ENCODE measurements around the gene AUTS2.
A peak's percentile ranks its signal among the peaks of the same experiment; 100 is the strongest.

Gene AUTS2

GRCh38 chr7:69959789-69960499, 361.7 kb downstream of the AUTS2 start:
- DNase-seq (ENCODE audit: insufficient read length, low spot score) = no peak
- TF ChIP-seq POU2F2 (IDR thresholded peaks at IDR 0.05; ENCODE audit: low read depth, low read length) (no peak), TAF1 (IDR thresholded peaks at IDR 0.05; ENCODE audit: low read depth, low read length) (no peak), POLR2A (IDR thresholded peaks at IDR 0.05; ENCODE audit: low read depth, low read length) (no peak), POLR2AphosphoS5 (IDR thresholded peaks at IDR 0.05; ENCODE audit: low read depth, low read length) (no peak), SPI1 (IDR thresholded peaks at IDR 0.05; ENCODE audit: low read depth, low read length) (no peak), PAX5 (IDR thresholded peaks at IDR 0.05; ENCODE audit: insufficient read depth, low read length, severe bottlenecking) (no peak)
- FAIRE-seq = no peak

DNA sequence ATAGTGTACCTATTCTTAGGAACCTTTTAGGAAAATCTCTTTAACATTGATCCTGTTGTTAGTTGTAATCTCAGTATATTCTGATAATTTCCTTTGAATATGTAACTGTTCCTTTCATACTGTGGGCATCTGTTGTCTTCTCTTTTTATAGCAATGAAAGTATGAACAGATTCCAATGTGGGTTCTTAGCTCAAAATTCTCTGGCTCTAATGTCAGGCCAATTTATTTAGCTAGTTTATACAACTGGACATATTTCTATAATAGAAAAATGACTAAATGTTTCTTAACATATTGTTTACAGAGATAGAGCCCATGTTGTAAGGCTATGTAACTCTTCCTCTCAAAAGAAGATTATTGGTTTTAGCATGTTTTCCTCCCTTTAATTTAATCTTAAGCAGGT, 363.2 kb downstream of the AUTS2 start:
- DNase-seq (ENCODE audit: insufficient read length, low spot score) = no peak
- FAIRE-seq = no peak
- TF ChIP-seq POU2F2 (IDR thresholded peaks at IDR 0.05; ENCODE audit: low read depth, low read length) (no peak), POLR2A (IDR thresholded peaks at IDR 0.05; ENCODE audit: low read depth, low read length) (no peak), SPI1 (IDR thresholded peaks at IDR 0.05; ENCODE audit: low read depth, low read length) (no peak), PAX5 (IDR thresholded peaks at IDR 0.05; ENCODE audit: insufficient read depth, low read length, severe bottlenecking) (no peak)

DNA sequence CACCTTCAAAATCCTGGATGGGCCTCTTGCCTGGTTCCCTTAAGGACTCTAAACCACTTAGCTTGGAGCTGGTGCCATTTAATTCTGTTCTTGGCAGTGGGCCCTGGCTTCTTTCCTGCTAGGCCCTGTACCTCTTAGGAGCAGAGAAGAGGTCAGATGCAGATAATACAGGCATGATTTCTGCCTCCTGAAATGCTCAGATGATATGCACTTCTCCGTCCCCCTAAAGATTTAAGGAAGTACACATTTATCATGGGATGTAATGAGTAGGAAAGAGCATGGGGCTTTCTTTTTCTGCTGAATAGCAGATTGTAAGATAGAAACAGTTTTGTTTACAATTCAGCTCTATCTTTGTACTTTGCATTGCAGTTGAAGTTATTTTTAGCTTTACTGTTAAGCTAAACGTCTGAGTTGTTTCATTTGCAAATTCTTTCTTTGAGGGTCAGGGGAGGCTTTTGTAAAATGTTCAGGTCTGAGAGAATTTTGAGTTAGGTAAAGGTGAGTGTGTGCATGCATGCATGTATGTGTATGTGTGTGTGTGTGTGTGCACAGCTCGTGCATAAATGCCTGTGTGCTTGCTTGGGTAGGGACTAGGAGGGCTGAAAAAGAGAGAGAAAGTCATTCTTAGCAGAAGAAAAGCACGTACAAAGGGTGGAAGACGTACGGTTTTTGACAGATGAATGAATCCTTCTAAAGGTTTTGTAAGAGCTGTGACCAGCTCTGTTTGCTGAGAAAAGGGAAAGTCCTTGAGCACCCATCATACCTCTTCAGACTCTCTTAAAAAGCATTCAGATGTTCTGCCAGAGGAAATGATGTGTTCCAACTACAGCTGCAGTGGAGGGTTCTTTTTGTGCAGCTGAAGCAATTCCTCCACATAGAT, 364.2 kb downstream of the AUTS2 start:
- no peak for DNase-seq (ENCODE audit: insufficient read length, low spot score)
- TF ChIP-seq PAX5 (IDR thresholded peaks at IDR 0.05; ENCODE audit: insufficient read depth, low read length, severe bottlenecking) = no peak
- no peak for TF ChIP-seq POLR2A (IDR thresholded peaks at IDR 0.05; ENCODE audit: low read depth, low read length)
- TF ChIP-seq TAF1 (IDR thresholded peaks at IDR 0.05; ENCODE audit: low read depth, low read length) = no peak
- no peak for TF ChIP-seq POU2F2 (IDR thresholded peaks at IDR 0.05; ENCODE audit: low read depth, low read length)
- TF ChIP-seq SPI1 (IDR thresholded peaks at IDR 0.05; ENCODE audit: low read depth, low read length) = no peak
- no peak for TF ChIP-seq POLR2AphosphoS5 (IDR thresholded peaks at IDR 0.05; ENCODE audit: low read depth, low read length)
- FAIRE-seq = peak; percentile 73

- FAIRE-seq (peak; percentile 43), DNase-seq (ENCODE audit: insufficient read length, low spot score) (no peak)
- TF ChIP-seq TAF1 (IDR thresholded peaks at IDR 0.05; ENCODE audit: low read depth, low read length) (no peak), POLR2A (IDR thresholded peaks at IDR 0.05; ENCODE audit: low read depth, low read length) (no peak), POU2F2 (IDR thresholded peaks at IDR 0.05; ENCODE audit: low read depth, low read length) (no peak), SPI1 (IDR thresholded peaks at IDR 0.05; ENCODE audit: low read depth, low read length) (no peak), PAX5 (IDR thresholded peaks at IDR 0.05; ENCODE audit: insufficient read depth, low read length, severe bottlenecking) (no peak), POLR2AphosphoS5 (IDR thresholded peaks at IDR 0.05; ENCODE audit: low read depth, low read length) (no peak)
Measured at GRCh38 chr7:69963393-69963792, 365.1 kb downstream of the AUTS2 start.

DNA sequence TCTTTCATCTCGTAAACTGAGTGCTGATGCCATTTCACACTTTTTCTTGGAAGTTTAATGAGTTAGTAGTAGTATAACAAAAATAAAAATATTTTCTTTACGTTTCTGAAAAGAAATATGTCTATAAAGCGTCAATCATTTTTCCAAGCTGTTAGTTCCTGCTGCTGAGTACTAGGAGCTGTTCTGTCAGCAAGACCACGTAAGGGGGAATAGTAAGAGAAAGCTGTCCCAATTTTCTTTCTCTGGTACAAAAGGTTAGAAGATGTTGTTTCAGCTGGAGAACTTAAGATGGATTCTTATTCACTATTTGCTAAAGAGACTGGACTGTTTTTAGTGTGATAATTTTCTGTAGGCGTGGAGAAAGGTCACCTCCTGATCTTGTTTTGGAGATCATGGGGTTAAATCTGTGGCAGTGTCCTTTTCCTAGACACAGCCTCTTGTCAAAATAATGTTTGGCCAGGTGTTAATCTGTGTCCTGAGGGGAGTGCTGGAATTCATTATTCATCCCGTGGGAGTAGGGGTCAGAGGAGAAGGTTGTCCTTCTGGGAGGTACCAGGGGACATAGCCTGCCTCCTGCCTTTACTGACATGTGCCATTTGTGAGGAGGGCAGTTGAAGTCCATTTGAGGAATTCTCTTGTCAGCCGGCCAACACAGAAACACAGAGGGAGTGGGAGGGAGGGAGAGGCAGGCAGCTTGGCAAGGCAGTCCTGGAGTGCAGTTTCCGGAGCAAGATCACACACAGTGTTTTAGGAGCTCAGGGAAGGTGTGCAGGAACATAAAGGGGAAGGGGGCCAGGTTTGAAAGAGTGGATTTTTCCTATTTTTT, 368.7 kb downstream of the AUTS2 start:
- TF ChIP-seq POLR2AphosphoS5 (IDR thresholded peaks at IDR 0.05; ENCODE audit: low read depth, low read length) (no peak), TAF1 (IDR thresholded peaks at IDR 0.05; ENCODE audit: low read depth, low read length) (no peak), SPI1 (IDR thresholded peaks at IDR 0.05; ENCODE audit: low read depth, low read length) (no peak), POLR2A (IDR thresholded peaks at IDR 0.05; ENCODE audit: low read depth, low read length) (no peak), POU2F2 (IDR thresholded peaks at IDR 0.05; ENCODE audit: low read depth, low read length) (no peak), PAX5 (IDR thresholded peaks at IDR 0.05; ENCODE audit: insufficient read depth, low read length, severe bottlenecking) (no peak)
- DNase-seq (ENCODE audit: insufficient read length, low spot score) (no peak), FAIRE-seq (no peak)

DNA sequence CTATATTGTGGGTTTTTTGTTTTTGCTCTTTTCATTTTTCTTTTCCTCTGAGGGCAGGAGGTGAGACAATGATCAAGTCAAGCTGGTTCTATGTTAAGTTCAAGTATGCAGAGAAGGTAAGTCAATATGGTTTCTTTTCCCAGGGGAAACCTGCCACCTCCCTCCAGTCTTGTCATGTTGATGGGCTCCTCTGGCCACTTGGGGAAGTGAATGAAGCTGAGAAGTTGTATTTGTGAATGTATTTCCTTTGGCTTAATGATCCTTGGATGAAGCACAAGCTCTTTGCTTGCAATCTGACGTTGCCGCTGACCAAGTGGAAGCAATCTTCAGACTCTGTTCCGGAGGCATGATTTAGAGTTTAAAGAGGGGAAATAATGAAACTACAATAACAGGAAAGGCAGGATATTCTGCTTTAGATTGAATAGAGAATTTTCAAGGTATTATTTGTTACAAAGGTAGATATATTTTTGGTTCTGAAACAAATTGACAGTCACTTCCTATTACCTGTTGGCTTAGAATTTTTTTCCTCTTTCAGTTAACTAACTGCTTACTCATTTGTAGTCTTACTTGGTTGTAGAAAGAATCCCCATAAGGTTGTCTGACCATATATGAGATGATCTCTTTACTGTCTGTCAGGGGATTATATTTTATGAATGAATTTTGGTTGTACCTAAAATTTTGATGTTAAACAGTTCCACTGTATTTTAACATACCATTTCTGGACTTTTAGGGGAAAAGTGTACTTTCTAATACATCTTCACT, 369.6 kb downstream of the AUTS2 start:
- TF ChIP-seq TAF1 (IDR thresholded peaks at IDR 0.05; ENCODE audit: low read depth, low read length) = no peak
- no peak for TF ChIP-seq POU2F2 (IDR thresholded peaks at IDR 0.05; ENCODE audit: low read depth, low read length)
- no peak for TF ChIP-seq SPI1 (IDR thresholded peaks at IDR 0.05; ENCODE audit: low read depth, low read length)
- TF ChIP-seq POLR2A (IDR thresholded peaks at IDR 0.05; ENCODE audit: low read depth, low read length) = no peak
- TF ChIP-seq POLR2AphosphoS5 (IDR thresholded peaks at IDR 0.05; ENCODE audit: low read depth, low read length) = no peak
- no peak for TF ChIP-seq PAX5 (IDR thresholded peaks at IDR 0.05; ENCODE audit: insufficient read depth, low read length, severe bottlenecking)
- FAIRE-seq (peak; percentile 38), DNase-seq (ENCODE audit: insufficient read length, low spot score) (no peak)

GRCh38 chr7:69968969-69969556, 370.8 kb downstream of the AUTS2 start:
- peak; percentile 56 for FAIRE-seq
- no peak for TF ChIP-seq PAX5 (IDR thresholded peaks at IDR 0.05; ENCODE audit: insufficient read depth, low read length, severe bottlenecking)
- TF ChIP-seq POU2F2 (IDR thresholded peaks at IDR 0.05; ENCODE audit: low read depth, low read length) = no peak
- no peak for TF ChIP-seq TAF1 (IDR thresholded peaks at IDR 0.05; ENCODE audit: low read depth, low read length)
- TF ChIP-seq SPI1 (IDR thresholded peaks at IDR 0.05; ENCODE audit: low read depth, low read length) = no peak
- TF ChIP-seq POLR2A (IDR thresholded peaks at IDR 0.05; ENCODE audit: low read depth, low read length) = no peak
- no peak for TF ChIP-seq POLR2AphosphoS5 (IDR thresholded peaks at IDR 0.05; ENCODE audit: low read depth, low read length)
- no peak for DNase-seq (ENCODE audit: insufficient read length, low spot score)

- TF ChIP-seq PAX5 (IDR thresholded peaks at IDR 0.05; ENCODE audit: insufficient read depth, low read length, severe bottlenecking) (no peak), SPI1 (IDR thresholded peaks at IDR 0.05; ENCODE audit: low read depth, low read length) (no peak), POU2F2 (IDR thresholded peaks at IDR 0.05; ENCODE audit: low read depth, low read length) (no peak), TAF1 (IDR thresholded peaks at IDR 0.05; ENCODE audit: low read depth, low read length) (no peak), POLR2AphosphoS5 (IDR thresholded peaks at IDR 0.05; ENCODE audit: low read depth, low read length) (no peak), POLR2A (IDR thresholded peaks at IDR 0.05; ENCODE audit: low read depth, low read length) (no peak)
- FAIRE-seq (peak; percentile 71), DNase-seq (ENCODE audit: insufficient read length, low spot score) (no peak)
Measured at GRCh38 chr7:69981646-69982045, 383.4 kb downstream of the AUTS2 start.

Measured in GM12891 (cell line).